Testis (tissue), 2 donors: ENCODE results near the gene ABI3BP.

ENCODE experiments used
- CTCF ChIP-seq, 3 experiments: fragments of 450-650 bp in 2 of 3; fragments of 200-600 bp in 1 of 3; sonication (generic) in 1 of 3; IDR thresholded peaks; one replicate each; pipeline ENCODE4 v1.5.1; 2016 to 2019; ENCODE audit warnings: antibody characterized with exemption in 3 of 3, mild to moderate bottlenecking in 2 of 3, moderate library complexity in 1 of 3
- POLR2A ChIP-seq: fragments of 450-650 bp; IDR thresholded peaks from one replicate; pipeline ENCODE4 v1.6.1; 2017; ENCODE audit warnings: antibody characterized with exemption, mild to moderate bottlenecking, moderate library complexity

GRCh38 chr3:100798012-100798411 lies 195.2 kb downstream of the ABI3BP start:
- TF ChIP-seq CTCF (IDR thresholded peaks at IDR 0.05) = no peak
- no peak for TF ChIP-seq POLR2A
